ENCODE results near the gene MX2. TPM values are rescaled to one million over a fixed set of nuclear protein-coding genes. Genes with fewer than 3 reads are reported as not detected.
"Not testable (repeated sequence)": the region's sequence is repeated elsewhere in the genome, so short reads cannot be mapped to it uniquely, and the experiment has no call there.

MX2 gene
- total RNA-seq, 2 donors from 2014 or later = 22.4 to 22.9 TPM

- no peak overlapping the region for H3K4me3 ChIP-seq
- no peaks in the 10 kb centered on the region for H3K4me1 ChIP-seq (ENCODE audit: control insufficient read depth in 1 of 2, low read depth in 2 of 2)
- TF ChIP-seq CTCF (IDR thresholded peaks at IDR 0.05) = no peak
- DNase-seq (ENCODE audit: low spot score) (no peak), ATAC-seq (ENCODE audit: insufficient number of reproducible peaks, low FRiP score, low read depth) (no peak)
- peaks cover 4% of the 10 kb centered on the region for H3K9me3 ChIP-seq
- no peak overlapping the region for H3K27ac ChIP-seq
- no peaks in the 10 kb centered on the region for H3K27me3 ChIP-seq (replicated peaks; ENCODE audit: insufficient read depth)
- H3K36me3 ChIP-seq = no peaks in the 10 kb centered on the region
Observed at GRCh38 chr21:41407541-41408460, 46.0 kb downstream of the MX2 start.

DNA sequence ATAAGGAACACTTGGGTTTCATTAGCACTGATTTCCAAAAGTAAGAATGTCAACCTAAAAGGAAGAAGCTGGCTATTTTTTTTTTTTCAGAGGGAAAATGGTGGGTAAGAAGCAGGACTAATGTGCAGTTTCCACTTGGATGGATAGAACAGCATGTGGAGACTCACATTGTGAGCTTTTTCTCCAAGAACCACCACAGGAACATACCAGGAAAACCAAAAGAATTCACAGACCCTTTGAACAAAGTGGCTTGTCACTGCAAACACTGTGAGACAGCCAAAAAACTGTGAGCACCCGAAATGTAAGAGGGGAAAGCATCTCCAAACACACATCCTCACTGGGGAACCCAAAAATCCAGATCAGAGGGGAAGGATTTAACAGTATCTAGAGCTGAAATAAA lies 48.5 kb downstream of the MX2 start:
- ATAC-seq (ENCODE audit: insufficient number of reproducible peaks, low FRiP score, low read depth) = no peak
- Histone ChIP-seq H3K4me3 (no peak overlapping the region), H3K9me3 (peaks cover 4% of the 10 kb centered on the region), H3K27ac (no peak overlapping the region), H3K4me1 (ENCODE audit: control insufficient read depth in 1 of 2, low read depth in 2 of 2) (no peaks in the 10 kb centered on the region), H3K27me3 (replicated peaks; ENCODE audit: insufficient read depth) (no peaks in the 10 kb centered on the region), H3K36me3 (no peaks in the 10 kb centered on the region)
- no peak for DNase-seq (ENCODE audit: low spot score)
- no peak for TF ChIP-seq CTCF (IDR thresholded peaks at IDR 0.05)

GRCh38 chr21:41410767-41411448 lies 49.1 kb downstream of the MX2 start:
- ATAC-seq (ENCODE audit: insufficient number of reproducible peaks, low FRiP score, low read depth) (no peak), DNase-seq (ENCODE audit: low spot score) (no peak)
- TF ChIP-seq CTCF (IDR thresholded peaks at IDR 0.05) = no peak
- no peak overlapping the region for H3K4me3 ChIP-seq
- H3K4me1 ChIP-seq (ENCODE audit: control insufficient read depth in 1 of 2, low read depth in 2 of 2) = no peaks in the 10 kb centered on the region
- H3K27me3 ChIP-seq (replicated peaks; ENCODE audit: insufficient read depth) = no peaks in the 10 kb centered on the region
- peaks cover 4% of the 10 kb centered on the region for H3K9me3 ChIP-seq
- H3K36me3 ChIP-seq = no peaks in the 10 kb centered on the region
- H3K27ac ChIP-seq = no peak overlapping the region

DNA sequence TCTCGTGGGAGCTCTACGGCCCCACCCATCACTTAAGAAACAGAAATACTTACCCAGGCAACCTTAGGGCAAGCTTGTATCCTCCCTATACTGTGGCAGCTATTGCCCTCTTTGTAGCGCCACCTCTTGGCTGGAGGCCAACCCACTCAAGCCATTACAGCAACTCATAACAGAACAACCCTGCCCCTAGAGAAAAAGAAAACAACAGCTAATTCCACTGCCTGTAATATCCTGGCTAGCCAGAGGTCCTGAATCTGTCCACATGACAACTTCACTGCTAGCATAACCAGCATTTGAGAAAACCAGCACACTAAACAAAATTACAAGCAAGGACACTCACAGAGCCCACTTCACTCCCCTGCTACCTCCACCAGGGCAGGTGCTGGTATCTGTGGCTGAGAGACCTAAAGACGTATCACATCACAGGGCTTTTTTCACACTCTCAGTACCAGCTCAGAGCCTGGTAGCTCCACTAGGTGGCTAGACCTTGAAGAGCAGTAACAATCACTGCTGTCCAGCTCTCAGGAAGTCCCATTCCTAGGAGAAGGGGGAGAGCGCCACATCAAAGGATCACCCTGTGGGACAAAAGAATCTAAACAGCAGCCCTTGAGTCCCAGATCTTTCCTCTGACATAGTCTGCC lies 49.7 kb downstream of the MX2 start:
- no peaks in the 10 kb centered on the region for H3K4me1 ChIP-seq (ENCODE audit: control insufficient read depth in 1 of 2, low read depth in 2 of 2)
- H3K36me3 ChIP-seq = no peaks in the 10 kb centered on the region
- ATAC-seq (ENCODE audit: insufficient number of reproducible peaks, low FRiP score, low read depth) (no peak), DNase-seq (ENCODE audit: low spot score) (no peak)
- peaks cover 4% of the 10 kb centered on the region for H3K9me3 ChIP-seq
- H3K27me3 ChIP-seq (replicated peaks; ENCODE audit: insufficient read depth) = no peaks in the 10 kb centered on the region
- H3K4me3 ChIP-seq = no peak overlapping the region
- TF ChIP-seq CTCF (IDR thresholded peaks at IDR 0.05) = no peak
- H3K27ac ChIP-seq = no peak overlapping the region

DNA sequence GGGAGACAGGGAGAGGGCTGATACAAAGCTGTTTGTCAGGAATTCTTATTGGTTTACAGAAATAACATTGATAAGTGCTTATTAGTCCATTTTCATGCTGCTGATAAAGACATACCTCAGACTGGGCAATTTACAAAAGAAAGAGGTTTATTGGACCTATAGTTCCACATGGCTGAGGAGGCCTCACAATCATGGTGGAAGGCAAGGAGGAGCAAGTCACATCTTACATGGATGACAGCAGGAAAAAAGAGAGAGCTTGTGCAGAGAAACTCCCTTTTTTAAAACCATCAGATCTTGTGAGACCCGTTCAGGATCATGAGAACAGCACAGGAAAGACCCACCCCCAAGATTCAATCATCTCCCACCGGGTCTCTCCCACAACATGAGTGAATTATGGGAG lies 55.7 kb downstream of the MX2 start:
- not testable (repeated sequence) for DNase-seq (ENCODE audit: low spot score); ATAC-seq (ENCODE audit: insufficient number of reproducible peaks, low FRiP score, low read depth); H3K36me3 ChIP-seq; H3K9me3 ChIP-seq; H3K4me3 ChIP-seq; H3K27me3 ChIP-seq (replicated peaks; ENCODE audit: insufficient read depth); H3K27ac ChIP-seq
- peaks cover 7 to 13% of the 10 kb centered on the region in 2 donors for H3K4me1 ChIP-seq (ENCODE audit: control insufficient read depth in 1 of 2, low read depth in 2 of 2)
